Uterus (tissue), 2 donors: ENCODE data around the gene AFG1L.

Experiments
- CTCF ChIP-seq, 4 experiments: fragments of 200-600 bp in 2 of 4; fragments of 450-650 bp in 2 of 4; sonication (generic) in 2 of 4; IDR thresholded peaks; one replicate each; pipeline ENCODE4 v1.5.1; 2016 to 2019; ENCODE audit warnings: antibody characterized with exemption in 4 of 4, mild to moderate bottlenecking in 2 of 4, moderate library complexity in 1 of 4
- POLR2A ChIP-seq, 2 donors: fragments of 450-650 bp; IDR thresholded peaks; one replicate each; pipeline ENCODE4 v1.6.1; 2016; ENCODE audit warnings: antibody characterized with exemption in 2 of 2, mild to moderate bottlenecking in 1 of 2, moderate library complexity in 1 of 2

- no peak for TF ChIP-seq CTCF (IDR thresholded peaks at IDR 0.05)
- no peak for TF ChIP-seq POLR2A (IDR thresholded peaks at IDR 0.05)
Observed at GRCh38 chr6:108253241-108253640, 41.6 kb upstream of the AFG1L start.
